Nephron (organoid): ENCODE data around the gene ATP6V0C.

Experiments
- H3K27ac Mint-ChIP-seq, 3 experiments: 2 replicates each; pipeline ENCODE4 v1.8.0; 2020; ENCODE audit warnings: mixed read lengths in 3 of 3, mild to moderate bottlenecking in 2 of 3, moderate library complexity in 1 of 3
- H3K27me3 Mint-ChIP-seq: 2 replicates; pipeline ENCODE4 v1.8.0; 2021; ENCODE audit warnings: low read depth, mild to moderate bottlenecking, moderate library complexity, mixed read lengths
- H3K36me3 Mint-ChIP-seq: 2 replicates; pipeline ENCODE4 v1.8.0; 2020; ENCODE audit warnings: low read depth, mixed read lengths
- H3K4me1 Mint-ChIP-seq: 2 replicates; pipeline ENCODE4 v1.8.0; 2020; ENCODE audit warnings: mixed read lengths
- H3K4me3 Mint-ChIP-seq, 3 experiments: 2 replicates each; pipeline ENCODE4 v1.8.0; 2020; ENCODE audit warnings: mild to moderate bottlenecking in 3 of 3, mixed read lengths in 3 of 3, moderate library complexity in 2 of 3
- H3K9me3 Mint-ChIP-seq: 2 replicates; pipeline ENCODE4 v1.8.0; 2020; ENCODE audit warnings: mixed read lengths
- TF ChIP-seq, protein P1 (sequence below), 3 experiments: fragments of 200-600 bp; sonication (generic); IDR thresholded peaks; one replicate each; pipeline ENCODE4 v1.5.0; 2021; ENCODE audit warnings: antibody characterized with exemption in 3 of 3; ENCODE audit not compliant: unreplicated experiment in 3 of 3

Gene ATP6V0C

DNA sequence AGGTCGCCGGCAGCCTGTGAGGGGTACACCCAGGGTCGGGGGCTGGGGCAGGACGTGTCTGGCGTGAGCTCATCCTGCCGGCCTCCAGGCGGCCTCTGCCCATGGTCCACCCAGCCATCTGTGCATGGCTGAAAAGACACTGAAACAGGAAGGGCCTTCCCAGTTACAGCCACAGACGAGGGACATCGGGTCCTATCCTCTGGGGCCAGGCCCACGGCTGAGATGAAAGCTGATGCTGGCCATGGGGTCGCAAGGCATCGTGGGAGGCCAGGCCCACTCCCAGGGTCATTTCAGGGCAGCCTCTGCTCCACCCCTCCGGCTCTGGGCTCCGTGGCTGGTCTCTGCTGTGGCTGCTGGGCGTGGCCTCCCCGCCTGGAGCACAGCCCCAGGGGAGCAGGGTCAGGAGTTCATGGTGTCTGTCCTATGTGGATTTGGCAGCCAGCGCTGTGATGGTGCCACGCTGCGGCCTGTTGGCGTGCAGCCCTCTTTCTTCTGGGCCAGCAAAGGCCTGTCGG is 16.6 kb upstream of the ATP6V0C start:
- peak overlapping the region; percentile 25 to 69 (median 43) for H3K27ac Mint-ChIP-seq
- H3K4me1 Mint-ChIP-seq: peaks cover 8% of the 10 kb centered on the region
- TF ChIP-seq, protein P1, sequence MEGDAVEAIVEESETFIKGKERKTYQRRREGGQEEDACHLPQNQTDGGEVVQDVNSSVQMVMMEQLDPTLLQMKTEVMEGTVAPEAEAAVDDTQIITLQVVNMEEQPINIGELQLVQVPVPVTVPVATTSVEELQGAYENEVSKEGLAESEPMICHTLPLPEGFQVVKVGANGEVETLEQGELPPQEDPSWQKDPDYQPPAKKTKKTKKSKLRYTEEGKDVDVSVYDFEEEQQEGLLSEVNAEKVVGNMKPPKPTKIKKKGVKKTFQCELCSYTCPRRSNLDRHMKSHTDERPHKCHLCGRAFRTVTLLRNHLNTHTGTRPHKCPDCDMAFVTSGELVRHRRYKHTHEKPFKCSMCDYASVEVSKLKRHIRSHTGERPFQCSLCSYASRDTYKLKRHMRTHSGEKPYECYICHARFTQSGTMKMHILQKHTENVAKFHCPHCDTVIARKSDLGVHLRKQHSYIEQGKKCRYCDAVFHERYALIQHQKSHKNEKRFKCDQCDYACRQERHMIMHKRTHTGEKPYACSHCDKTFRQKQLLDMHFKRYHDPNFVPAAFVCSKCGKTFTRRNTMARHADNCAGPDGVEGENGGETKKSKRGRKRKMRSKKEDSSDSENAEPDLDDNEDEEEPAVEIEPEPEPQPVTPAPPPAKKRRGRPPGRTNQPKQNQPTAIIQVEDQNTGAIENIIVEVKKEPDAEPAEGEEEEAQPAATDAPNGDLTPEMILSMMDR (IDR thresholded peaks at IDR 0.05; ENCODE audit: unreplicated experiment in 3 of 3): no peak
- no peaks in the 10 kb centered on the region for H3K27me3 Mint-ChIP-seq
- peak overlapping the region in 1 of 3 experiments; percentile 2 for H3K4me3 Mint-ChIP-seq
- H3K9me3 Mint-ChIP-seq: no peaks in the 10 kb centered on the region
- peaks cover 6% of the 10 kb centered on the region for H3K36me3 Mint-ChIP-seq

DNA sequence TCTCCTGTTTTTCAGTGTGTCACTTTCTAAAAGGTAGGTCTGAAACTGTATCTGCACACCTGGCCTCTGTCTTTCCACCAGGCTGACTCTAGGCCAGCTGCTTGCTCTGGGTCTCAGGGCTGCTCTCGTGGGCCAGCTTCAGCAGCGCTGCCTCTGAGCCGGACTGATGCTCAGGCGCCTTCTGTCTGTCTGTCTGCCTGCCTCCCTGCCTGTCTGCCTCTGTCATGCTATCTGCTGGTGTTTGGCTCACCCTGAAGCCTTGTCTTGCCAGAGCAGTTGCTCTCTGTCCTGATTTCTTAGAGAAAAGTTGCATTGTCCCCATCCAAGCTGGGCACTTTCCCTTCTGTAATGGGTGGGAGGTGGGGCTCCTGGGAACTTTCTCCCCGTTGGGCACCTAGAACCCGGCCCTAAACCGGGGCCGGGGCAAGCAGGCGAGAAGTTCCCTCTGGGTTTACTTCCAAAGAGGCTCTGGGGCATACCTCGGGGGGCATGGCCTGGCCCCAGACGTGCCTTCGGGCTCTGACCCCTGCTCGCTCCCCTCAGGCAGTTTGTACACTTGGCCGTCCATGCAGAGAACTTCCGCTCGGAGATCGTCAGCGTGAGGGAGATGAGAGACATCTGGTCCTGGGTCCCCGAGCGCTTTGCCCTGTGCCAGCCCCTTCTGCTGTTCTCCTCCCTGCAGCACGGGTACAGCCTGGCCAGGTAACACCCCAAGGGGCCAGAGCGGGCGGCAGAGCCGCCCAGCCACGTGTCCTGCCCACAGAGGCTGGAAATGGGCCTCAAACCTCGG is 15.9 kb upstream of the ATP6V0C start:
- TF ChIP-seq, protein P1 (IDR thresholded peaks at IDR 0.05; ENCODE audit: unreplicated experiment in 3 of 3): no peak
- no peaks in the 10 kb centered on the region for H3K27me3 Mint-ChIP-seq
- H3K4me1 Mint-ChIP-seq: peaks cover 14% of the 10 kb centered on the region
- H3K36me3 Mint-ChIP-seq: peaks cover 6% of the 10 kb centered on the region
- peak overlapping the region in 1 of 3 experiments; percentile 2 for H3K4me3 Mint-ChIP-seq
- peak overlapping the region; percentile 25 to 69 (median 43) for H3K27ac Mint-ChIP-seq
- H3K9me3 Mint-ChIP-seq: no peaks in the 10 kb centered on the region

DNA sequence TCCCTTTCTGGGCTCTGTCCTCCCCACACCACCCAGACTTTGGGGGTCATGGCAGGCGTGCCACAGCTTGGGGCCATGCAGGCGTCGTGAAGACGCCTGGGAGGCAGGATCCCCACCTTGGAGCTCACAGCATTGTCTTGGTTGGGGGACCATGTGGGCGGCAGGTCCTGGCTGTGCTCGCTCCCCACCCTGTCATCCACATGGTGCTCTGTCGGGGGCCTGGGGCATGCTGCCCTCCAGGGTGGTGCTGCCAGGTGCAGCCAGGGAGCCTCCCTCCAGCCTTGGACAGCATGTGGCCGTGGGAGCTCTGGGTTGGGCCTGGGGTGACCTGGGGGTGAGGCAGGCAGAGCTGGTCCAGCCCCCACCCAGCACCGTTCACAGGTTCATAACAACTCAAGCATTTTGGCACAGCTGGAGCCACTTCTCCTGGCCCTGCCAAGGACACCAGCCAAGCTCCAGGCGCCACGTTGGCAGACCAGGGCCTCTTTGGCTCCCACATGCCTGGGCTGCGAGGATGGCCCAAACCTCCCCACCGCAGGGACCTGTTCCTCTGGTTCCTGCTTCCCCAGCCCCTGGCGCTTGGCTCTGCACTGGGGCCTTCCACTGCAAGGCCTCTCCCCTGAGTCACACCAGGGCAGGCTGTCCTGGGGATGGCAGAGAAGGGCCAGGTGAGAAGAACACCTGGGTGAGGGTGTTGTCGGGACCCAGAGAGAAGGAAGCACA is 15.1 kb upstream of the ATP6V0C start:
- Mint-ChIP-seq H3K9me3 (no peaks in the 10 kb centered on the region), H3K27me3 (no peaks in the 10 kb centered on the region), H3K4me1 (peaks cover 16% of the 10 kb centered on the region), H3K27ac (no peak overlapping the region), H3K4me3 (no peak overlapping the region), H3K36me3 (peaks cover 6% of the 10 kb centered on the region)
- TF ChIP-seq, protein P1 (IDR thresholded peaks at IDR 0.05; ENCODE audit: unreplicated experiment in 3 of 3): no peak

DNA sequence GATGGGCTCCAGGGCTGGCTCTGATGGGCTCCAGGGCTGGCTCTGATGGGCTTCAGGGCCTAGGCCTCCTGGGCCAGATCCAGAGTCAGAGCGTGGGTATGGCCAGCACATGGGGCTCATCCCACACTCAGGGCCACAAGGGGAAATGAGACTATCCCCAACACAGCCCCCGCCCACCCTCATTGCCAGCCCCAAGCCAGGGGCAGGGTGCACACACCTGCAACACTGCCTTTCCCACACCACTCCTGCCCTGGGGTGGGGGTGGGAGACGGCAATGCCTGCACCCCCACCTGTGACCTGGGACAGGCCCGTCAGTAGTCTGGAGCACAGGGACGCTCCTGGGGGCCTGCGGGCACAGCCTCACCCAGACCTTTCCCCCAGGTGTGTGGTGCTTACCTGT is 14.3 kb upstream of the ATP6V0C start:
- no peak overlapping the region for H3K27ac Mint-ChIP-seq
- H3K36me3 Mint-ChIP-seq: peaks cover 6% of the 10 kb centered on the region
- no peak overlapping the region for H3K4me3 Mint-ChIP-seq
- H3K4me1 Mint-ChIP-seq: peaks cover 16% of the 10 kb centered on the region
- TF ChIP-seq, protein P1 (IDR thresholded peaks at IDR 0.05; ENCODE audit: unreplicated experiment in 3 of 3): no peak
- no peaks in the 10 kb centered on the region for H3K9me3 Mint-ChIP-seq
- no peaks in the 10 kb centered on the region for H3K27me3 Mint-ChIP-seq

DNA sequence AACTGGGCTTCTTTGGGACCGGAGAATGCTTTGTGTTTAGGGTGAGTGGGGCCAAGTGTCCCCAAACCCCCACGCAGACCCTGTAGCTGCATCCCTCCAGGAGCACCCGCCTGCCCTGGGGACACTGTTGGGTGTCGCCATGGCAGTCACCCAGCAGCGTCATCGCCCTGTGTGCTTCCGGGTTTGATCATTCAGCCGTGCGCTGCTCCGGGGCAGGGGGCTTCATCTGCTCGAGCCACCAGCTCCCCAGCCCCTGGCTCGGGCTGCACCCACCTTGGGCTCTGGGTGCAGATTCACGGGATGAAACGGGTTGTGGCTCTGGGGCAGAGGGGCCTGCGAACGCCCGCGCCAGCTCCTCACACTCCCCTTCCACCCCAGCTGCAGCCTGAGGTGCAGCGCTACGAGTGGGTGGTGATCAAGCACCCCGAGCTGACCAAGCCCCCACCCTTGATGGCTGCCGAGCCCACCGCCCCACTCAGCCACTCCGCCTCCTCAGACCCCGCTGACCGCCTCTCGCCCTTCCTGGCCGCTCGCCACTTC is 13.8 kb upstream of the ATP6V0C start:
- Mint-ChIP-seq H3K27me3 (no peaks in the 10 kb centered on the region), H3K27ac (no peak overlapping the region), H3K36me3 (peaks cover 6% of the 10 kb centered on the region), H3K9me3 (no peaks in the 10 kb centered on the region), H3K4me1 (peaks cover 21% of the 10 kb centered on the region), H3K4me3 (no peak overlapping the region)
- TF ChIP-seq, protein P1 (IDR thresholded peaks at IDR 0.05; ENCODE audit: unreplicated experiment in 3 of 3): no peak
